ENCODE measurements around the gene NAGS.
A peak's percentile ranks its signal among the peaks of the same experiment; 100 is the strongest.
"Not testable (repeated sequence)": the region's sequence is repeated elsewhere in the genome, so short reads cannot be mapped to it uniquely, and the experiment has no call there.

NAGS gene

DNA sequence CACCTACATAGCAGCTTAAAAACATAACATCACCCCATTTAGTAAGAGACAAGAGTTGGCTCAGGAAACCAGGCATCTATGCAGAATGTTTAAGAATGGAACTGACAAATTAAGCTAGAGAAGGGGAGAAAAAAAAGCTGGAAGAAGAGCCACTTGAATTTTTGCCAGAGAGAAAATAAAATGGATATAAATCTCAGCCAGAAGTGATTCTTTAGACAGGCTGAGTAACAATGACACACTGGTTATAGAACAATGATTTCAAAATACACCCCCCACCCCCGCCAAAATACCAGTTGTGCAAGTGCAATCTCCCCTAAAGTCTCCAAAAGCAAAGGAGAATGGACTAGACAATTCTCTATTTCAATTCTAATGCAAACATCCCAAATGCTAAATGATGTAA lies 39.6 kb downstream of the NAGS start:
- no peak for DNase-seq

DNA sequence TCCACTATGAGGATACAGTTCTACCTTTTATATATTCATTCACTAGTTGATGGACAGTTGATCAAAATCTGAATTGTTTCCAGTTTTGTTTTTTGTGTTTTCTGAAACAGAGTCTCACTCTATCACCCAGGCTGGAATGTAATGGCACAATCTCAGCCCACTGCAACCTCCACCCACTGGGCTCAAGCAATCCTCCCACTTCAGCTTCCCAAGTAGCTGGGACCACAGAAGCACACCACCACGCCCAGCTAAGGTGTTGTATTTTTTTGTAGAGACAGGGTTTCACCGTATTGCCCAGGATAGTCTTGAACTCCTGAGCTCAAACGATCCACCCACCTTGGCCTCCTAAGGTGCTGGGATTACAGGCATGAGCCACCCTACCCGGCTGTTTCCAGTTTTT lies 41.1 kb downstream of the NAGS start:
- DNase-seq = no peak

DNA sequence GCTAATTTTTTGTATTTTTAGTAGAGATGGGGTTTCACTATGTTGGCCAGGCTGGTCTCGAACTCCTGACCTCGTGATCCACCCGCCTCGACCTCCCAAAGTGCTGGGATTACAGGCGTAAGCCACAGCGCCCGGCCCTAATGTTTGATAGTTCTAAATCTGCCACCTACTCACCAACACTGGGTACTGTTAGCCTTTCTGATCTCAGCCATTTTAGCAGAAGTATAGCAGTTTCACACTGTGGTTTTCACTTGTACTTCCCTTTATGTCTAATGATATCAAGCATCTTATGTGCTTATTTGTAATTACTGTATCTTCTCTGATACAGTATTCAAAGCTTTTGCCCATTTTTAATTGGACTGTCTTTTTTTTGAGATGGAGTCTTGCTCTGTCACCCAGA lies 42.5 kb downstream of the NAGS start:
- not testable (repeated sequence) for DNase-seq

DNA sequence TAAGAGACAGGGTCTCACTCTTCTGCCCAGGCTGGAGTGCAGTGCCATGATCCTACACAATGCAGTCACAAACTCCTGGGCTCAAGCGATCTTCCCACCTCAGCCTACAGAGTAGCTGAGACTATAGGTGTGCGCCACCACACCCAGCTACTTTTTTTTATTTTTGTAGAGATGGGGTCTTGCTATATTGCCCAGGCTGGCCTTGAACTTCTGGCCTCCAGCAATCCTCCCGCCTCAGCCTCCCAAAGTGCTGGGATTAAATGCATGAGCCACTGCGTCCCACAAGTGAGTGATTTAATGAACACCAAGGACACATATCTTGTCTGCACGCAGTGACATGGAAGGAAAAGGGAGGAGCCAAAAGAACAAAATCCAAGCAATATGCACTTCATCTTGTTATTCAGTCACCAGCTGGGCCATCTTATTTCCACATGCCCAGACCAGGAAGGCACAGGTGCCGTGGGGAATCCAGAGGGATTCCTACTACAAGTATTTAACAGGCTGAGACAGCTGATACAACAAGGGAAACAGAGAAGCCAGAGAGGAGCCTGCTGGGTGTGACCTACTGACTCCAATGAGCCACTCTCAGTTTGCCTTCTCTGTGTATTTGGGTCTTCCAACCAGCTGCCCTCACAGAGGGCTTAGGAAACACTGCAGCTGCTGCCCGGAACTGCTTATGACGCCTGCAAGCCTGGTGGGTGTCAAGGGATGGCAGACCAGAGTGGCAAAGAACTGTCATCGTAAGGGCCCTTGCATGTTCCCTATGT lies 45.1 kb downstream of the NAGS start:
- DNase-seq = peak in 1 of 2 experiments; percentile 19

DNA sequence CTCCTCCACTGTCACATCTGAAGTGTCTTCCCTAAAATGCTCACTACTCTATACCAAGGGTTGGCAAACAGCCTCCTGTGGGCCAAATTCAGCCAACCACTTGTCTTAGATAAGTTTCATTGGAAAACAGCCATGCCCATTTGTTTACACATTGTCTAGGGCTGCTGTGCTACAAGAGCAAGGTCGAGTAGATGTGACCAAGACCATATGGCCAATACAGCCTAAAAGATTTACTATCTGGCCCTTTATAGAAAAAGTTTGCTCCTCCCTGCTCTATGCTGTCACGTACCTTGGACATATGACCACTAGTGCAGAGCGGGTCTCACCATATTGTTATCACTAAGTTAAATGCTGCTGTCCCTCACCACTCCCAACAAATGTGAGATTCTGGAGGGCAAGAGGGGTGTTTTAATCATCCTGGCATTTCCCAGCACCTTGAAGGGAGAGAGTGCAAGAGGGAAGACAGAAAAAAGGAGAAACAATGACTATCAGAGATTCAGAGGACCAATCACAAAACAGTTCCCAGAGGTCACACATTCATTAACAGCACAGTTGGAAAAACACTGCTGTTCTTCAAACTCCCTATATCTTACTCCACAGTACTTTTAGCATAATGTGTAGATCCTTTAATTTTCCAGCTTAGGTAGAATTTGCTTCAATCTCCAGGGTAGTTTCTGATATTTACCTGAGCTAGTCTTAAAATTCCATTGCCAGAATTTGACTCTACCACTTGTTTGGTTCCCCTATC lies 48.9 kb downstream of the NAGS start:
- DNase-seq = no peak
